ENCODE data around the gene RGPD3.

- TF ChIP-seq, protein P1, sequence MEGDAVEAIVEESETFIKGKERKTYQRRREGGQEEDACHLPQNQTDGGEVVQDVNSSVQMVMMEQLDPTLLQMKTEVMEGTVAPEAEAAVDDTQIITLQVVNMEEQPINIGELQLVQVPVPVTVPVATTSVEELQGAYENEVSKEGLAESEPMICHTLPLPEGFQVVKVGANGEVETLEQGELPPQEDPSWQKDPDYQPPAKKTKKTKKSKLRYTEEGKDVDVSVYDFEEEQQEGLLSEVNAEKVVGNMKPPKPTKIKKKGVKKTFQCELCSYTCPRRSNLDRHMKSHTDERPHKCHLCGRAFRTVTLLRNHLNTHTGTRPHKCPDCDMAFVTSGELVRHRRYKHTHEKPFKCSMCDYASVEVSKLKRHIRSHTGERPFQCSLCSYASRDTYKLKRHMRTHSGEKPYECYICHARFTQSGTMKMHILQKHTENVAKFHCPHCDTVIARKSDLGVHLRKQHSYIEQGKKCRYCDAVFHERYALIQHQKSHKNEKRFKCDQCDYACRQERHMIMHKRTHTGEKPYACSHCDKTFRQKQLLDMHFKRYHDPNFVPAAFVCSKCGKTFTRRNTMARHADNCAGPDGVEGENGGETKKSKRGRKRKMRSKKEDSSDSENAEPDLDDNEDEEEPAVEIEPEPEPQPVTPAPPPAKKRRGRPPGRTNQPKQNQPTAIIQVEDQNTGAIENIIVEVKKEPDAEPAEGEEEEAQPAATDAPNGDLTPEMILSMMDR (IDR thresholded peaks at IDR 0.05): no peak
- TF ChIP-seq POLR2A (IDR thresholded peaks at IDR 0.05): no peak
Observed at GRCh38 chr2:106341666-106342065, 126.5 kb downstream of the RGPD3 start.
